Activated T-helper 1 cell treated with anti-CD3 and anti-CD28 coated beads, Interleukin-12 subunit alpha, Interleukin-12 subunit beta, Interleukin-2, Interleukin-4 antibody, amounts not matched to agents 30 ng/mL and 10 ng/mL and 1 ng/mL, durations not matched to agents 14 hours and 24 hours and 36 hours (primary cell): ENCODE measurements around the gene TMEFF2. TPM values are rescaled to one million over a fixed set of nuclear protein-coding genes. Genes with fewer than 3 reads are reported as not detected.

Source experiments
- DNase-seq: peaks from one replicate; pipeline ENCODE4 v3.0.0; 2021; ENCODE audit warnings: low spot score
- H3K27ac Mint-ChIP-seq: one replicate; pipeline ENCODE4 v1.8.0; 2021; ENCODE audit warnings: mild to moderate bottlenecking, mixed read lengths
- H3K27me3 Mint-ChIP-seq: one replicate; pipeline ENCODE4 v1.8.0; 2022; ENCODE audit warnings: mild to moderate bottlenecking, moderate library complexity, mixed read lengths; ENCODE audit not compliant: insufficient read depth
- H3K36me3 Mint-ChIP-seq: one replicate; pipeline ENCODE4 v1.8.0; 2021; ENCODE audit warnings: low read depth, mixed read lengths
- H3K4me1 Mint-ChIP-seq: one replicate; pipeline ENCODE4 v1.8.0; 2021; ENCODE audit warnings: low read depth, mixed read lengths
- H3K4me3 Mint-ChIP-seq: one replicate; pipeline ENCODE4 v1.8.0; 2021; ENCODE audit warnings: mild to moderate bottlenecking, moderate library complexity, mixed read lengths
- H3K9me3 Mint-ChIP-seq: one replicate; pipeline ENCODE4 v1.8.0; 2021; ENCODE audit warnings: mixed read lengths
- intact Hi-C: fragments of 100-400 bp; cut with micrococcal nuclease; formaldehyde crosslinking; loops from one replicate; pipeline ENCODE4 v1.15.1; 2024
- total RNA-seq: library from RNA; stranded (reverse); gene quantifications from 2 replicates; pipeline ENCODE4 v1.2.3, GENCODE V29; 2022

Gene TMEFF2
- total RNA-seq, 1 donor from 2014 or later, result not detected

DNA sequence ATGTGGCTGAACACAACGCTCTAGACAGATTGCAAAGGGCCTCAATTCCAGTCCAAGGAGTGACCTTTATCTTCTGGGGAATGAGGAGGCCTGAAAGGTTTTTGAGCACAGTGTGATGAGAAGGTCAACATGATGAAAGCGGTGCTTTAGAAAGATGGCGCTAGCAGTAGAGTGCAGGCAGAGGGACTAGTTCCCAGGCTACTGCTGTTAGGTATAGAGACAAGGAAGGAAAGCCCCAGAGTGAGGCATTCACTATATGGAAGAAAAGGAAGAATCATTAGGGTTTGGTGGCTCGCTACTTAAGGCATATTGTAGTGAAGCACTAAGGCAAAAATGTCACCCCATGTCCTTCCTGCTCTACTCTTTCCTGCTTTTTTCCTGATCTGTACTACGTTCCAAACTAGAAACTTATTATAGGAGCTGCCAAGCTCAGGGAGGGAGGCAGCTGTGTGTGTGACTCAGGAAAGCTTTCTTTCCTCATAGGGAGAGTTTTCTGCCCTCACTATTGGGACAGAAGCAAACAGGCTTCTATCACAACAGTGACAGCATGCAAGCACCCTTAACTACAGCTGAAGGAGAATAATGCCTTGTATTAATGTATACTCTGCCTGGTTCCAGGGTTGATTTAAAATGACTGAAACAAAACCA, 187.0 kb downstream of the TMEFF2 start:
- Mint-ChIP-seq H3K27ac (no peak overlapping the region), H3K36me3 (no peaks in the 10 kb centered on the region), H3K27me3 (peaks cover 9% of the 10 kb centered on the region), H3K9me3 (no peaks in the 10 kb centered on the region), H3K4me1 (no peaks in the 10 kb centered on the region), H3K4me3 (no peak overlapping the region)
- DNase-seq, result no peak
- intact Hi-C loops, result no loop called here

DNA sequence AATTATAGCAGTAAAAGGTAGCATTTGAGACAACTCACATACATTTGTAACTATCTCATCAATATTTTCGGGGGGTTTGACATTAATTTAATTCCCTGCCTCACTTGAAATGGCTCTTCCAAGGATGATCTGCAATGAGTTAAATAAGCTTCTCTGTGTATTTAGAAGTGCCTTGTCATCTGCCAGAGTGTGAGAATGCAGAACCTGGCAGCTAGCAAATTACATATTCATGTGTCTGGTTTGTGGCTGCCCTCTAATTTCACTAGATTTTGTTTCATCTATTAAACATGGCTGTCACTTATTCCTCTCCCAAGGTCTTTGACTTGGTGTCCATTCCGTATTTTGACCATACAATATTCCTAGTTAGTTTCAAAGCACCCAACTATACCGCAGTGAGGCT, 189.5 kb downstream of the TMEFF2 start:
- Mint-ChIP-seq H3K27ac (no peak overlapping the region), H3K27me3 (peaks cover 5% of the 10 kb centered on the region), H3K4me1 (no peaks in the 10 kb centered on the region), H3K4me3 (no peak overlapping the region), H3K9me3 (no peaks in the 10 kb centered on the region), H3K36me3 (no peaks in the 10 kb centered on the region)
- no peak for DNase-seq
- intact Hi-C loops, result no loop called here

DNA sequence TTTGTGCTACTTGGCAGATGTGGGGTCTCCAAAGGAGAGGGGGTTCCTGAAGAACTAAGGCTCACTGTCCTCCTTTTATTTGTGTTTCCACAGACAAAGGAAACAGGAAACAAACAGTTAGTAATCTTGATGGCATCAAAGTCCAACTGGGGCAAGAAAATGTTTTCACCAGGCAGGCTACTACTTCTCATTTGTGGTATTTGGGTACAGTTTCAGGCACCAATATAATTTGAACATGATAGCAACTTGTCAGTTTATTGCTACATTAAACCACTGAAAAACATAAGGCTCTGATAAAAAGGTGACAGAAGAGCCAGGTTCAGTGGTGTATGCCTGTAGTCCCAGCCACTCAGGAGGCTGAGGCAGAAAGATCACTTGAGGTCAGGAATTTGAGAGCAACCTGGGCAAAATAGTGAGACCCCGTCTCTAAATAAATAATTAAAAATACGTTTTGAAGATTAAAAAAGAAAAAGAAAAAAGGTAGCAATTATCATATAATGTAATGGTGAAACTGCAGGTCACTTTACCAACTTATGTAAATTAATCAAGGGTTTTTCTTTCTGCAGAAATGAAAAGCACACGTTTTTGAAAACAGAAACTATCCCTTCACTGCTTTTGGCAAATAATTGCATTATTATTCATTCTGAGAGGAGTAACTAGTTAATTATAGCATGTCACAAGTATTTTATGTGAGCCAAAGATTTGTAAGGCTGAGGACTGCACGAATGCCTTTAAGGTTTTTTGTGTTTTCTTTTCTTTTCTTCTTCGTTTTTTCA, 190.4 kb downstream of the TMEFF2 start:
- Mint-ChIP-seq H3K27me3 (peaks cover 6% of the 10 kb centered on the region), H3K4me3 (no peak overlapping the region), H3K9me3 (no peaks in the 10 kb centered on the region), H3K36me3 (no peaks in the 10 kb centered on the region), H3K4me1 (no peaks in the 10 kb centered on the region), H3K27ac (no peak overlapping the region)
- intact Hi-C loops, result no loop called here
- no peak for DNase-seq

DNA sequence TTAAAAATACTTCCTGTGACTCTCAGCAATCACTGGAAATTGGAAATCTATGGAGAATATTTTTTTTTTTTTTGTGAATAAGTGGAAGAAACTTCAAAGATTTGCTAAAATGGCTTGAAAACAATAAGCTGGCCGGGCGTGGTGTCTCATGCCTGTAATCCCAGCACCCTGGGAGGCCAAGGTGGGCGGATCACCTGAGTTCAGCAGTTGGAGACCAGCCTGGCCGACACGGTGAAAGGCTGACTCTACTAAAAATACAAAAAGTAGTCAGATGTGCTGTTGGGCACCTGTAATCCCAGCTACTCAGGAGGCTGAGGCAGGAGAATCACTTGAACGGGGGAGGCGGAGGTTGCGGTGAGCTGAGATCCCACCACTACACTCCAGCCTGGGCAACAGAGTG, 192.3 kb downstream of the TMEFF2 start:
- intact Hi-C loops, result no loop called here
- Mint-ChIP-seq H3K9me3 (no peaks in the 10 kb centered on the region), H3K27ac (no peak overlapping the region), H3K4me3 (no peak overlapping the region), H3K4me1 (no peaks in the 10 kb centered on the region), H3K27me3 (peaks cover 5% of the 10 kb centered on the region), H3K36me3 (no peaks in the 10 kb centered on the region)
- DNase-seq, result no peak

DNA sequence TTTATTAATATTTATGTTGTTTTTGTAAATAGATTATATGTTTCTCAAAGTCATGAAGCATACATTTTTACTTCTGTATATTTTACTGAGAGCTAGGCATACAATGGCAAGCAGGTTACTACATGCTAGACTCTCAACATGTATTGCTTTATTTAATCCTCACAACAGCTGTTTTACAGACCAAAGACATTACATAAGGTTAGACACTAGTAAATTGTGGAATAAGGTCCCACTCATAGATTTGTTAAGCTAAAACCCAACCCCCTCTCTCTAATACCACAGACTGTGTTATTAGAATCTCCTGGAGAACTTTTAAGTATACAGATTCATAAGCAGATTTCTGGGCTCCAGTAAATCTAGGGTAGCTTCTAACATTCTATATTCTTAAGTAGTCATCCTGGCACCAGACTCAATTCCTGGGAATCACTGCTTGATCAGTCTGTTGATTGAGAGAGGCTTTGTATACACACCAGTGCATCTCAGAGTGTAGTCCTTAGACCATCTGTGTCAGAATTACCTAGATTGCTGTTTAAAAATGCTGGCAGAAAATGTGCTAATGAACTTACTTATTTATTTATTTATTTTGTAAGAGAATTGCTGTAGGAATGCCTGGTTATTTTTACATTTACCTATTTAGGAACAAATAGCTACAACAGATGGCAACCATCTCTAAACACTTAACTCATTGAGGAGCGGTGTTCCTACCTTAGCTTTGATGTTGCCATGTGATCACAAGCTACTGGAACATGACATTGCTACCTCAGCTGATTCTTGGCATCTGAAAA, 194.3 kb downstream of the TMEFF2 start:
- no peaks in the 10 kb centered on the region for H3K4me1 Mint-ChIP-seq
- no peak overlapping the region for H3K4me3 Mint-ChIP-seq
- H3K27me3 Mint-ChIP-seq, result peaks cover 4% of the 10 kb centered on the region
- no peaks in the 10 kb centered on the region for H3K36me3 Mint-ChIP-seq
- H3K9me3 Mint-ChIP-seq, result no peaks in the 10 kb centered on the region
- DNase-seq, result no peak
- intact Hi-C loops, result no loop called here
- H3K27ac Mint-ChIP-seq, result no peak overlapping the region

DNA sequence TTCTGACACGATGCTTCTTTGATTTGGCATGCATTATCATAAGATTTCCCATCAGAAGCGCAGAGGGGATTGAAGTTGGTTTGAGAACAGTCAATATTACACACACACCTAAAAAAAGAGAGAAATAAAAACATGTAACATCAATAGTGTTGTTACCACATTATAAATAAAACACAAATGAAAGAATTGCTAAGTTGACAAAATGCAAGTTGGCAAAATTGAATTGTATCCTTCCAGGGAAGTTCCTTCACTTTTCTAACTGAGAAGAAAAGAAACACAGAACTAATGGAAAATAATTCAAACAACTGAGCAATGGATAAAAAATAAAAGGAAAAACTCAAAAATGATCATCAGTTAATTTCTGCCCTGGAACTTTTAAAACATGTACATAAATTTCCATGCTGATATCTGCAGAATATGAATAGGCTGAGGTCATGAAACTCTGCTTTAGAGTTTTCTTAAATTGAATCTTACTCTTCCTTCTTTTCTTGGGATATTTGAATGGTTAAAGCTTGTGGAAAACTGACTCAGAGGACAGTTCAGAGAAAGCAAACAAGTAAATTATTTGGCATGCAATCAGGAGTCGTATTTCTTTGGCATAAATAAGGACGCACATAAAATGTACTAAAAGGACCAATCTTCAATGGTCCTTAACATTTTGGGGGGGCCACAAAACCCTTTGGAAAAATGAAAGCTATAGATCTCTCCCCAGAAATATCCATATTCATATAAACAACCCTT, 195.5 kb downstream of the TMEFF2 start:
- Mint-ChIP-seq H3K4me3 (no peak overlapping the region), H3K36me3 (no peaks in the 10 kb centered on the region), H3K4me1 (no peaks in the 10 kb centered on the region), H3K27me3 (peaks cover 4% of the 10 kb centered on the region), H3K9me3 (no peaks in the 10 kb centered on the region), H3K27ac (no peak overlapping the region)
- DNase-seq, result no peak
- intact Hi-C loops, result no loop called here

DNA sequence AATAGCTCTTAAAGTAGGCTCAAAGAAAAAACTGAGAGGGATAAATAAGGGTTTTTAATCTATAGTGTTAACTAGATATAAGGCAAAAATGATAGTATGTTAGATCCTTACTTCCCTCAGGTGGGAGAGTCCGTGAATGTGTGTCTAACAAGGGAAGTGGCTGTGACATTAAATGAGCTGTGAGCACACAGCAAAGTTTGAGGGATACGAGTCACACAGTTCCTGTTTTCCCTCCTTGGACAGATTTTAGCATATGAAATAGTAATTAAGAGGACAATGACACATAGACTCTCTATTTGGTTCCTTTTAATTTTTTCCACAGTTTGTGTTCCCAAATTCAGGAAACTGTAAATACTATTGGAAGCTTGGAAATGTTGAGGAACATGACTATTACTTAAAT, 199.4 kb downstream of the TMEFF2 start:
- no peak for DNase-seq
- Mint-ChIP-seq H3K36me3 (no peaks in the 10 kb centered on the region), H3K4me3 (no peak overlapping the region), H3K27ac (no peak overlapping the region), H3K4me1 (no peaks in the 10 kb centered on the region), H3K9me3 (no peaks in the 10 kb centered on the region), H3K27me3 (peaks cover 12% of the 10 kb centered on the region)
- intact Hi-C loops, result no loop called here

DNA sequence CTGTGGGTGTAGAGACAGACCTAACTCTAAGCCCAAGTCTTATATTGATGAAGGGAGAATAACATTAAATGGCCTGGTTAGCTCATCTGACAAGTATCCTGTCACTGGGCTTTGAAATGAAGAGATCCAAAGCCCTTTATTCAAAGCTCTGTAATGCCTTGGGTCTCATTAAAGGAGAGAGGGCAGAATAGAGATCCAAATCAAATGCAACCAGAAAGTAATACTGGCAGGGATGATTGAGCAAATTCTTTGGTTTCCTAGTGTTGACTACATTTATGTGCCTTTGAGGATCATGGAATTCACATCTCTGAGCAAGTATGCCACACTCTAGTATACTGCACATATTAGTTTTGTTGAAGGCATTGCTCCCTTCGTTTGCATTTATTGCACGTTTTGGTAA, 200.0 kb downstream of the TMEFF2 start:
- DNase-seq, result no peak
- Mint-ChIP-seq H3K4me3 (no peak overlapping the region), H3K27me3 (peaks cover 10% of the 10 kb centered on the region), H3K4me1 (no peaks in the 10 kb centered on the region), H3K36me3 (no peaks in the 10 kb centered on the region), H3K9me3 (no peaks in the 10 kb centered on the region), H3K27ac (no peak overlapping the region)
- intact Hi-C loops, result no loop called here

DNA sequence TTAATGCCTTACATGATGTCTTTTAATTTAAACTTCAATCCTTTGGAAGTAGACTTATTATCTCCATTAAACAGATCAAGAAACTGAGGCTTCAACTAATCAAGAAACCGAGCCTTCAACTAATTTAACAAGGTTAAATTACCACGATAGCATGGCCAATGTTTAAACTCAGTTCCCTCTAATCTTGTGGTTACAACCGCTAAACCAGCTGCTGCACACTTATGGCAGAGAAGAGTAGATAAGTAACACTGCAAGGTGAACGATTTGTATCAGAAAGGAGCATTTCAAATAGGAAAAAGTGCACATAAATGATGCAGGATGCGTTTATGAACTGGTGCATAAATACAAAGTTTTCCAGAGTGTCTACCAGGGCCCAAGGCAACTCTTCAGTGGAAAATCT, 203.3 kb downstream of the TMEFF2 start:
- Mint-ChIP-seq H3K9me3 (no peaks in the 10 kb centered on the region), H3K36me3 (no peaks in the 10 kb centered on the region), H3K4me3 (no peak overlapping the region), H3K4me1 (no peaks in the 10 kb centered on the region), H3K27ac (no peak overlapping the region), H3K27me3 (peaks cover 10% of the 10 kb centered on the region)
- intact Hi-C loops, result no loop called here
- DNase-seq, result no peak

DNA sequence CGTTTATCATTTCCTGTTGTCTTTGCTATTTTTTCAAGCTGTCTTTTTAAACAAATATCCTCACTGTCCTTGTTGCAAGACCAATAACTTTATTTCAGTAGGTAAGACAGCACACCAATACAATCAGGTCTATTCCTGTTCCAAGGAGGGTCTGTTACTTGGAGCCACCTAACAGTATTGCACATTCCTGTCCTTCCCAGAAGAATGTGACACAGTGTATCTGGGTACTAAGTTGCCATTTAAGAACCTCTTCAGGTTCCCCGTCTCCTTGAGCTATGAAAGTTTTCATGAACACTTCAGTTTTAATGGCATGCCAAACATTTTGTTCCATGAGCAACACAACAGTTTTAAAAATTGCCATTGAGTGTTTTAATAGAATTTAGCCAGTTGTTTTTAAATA, 209.0 kb downstream of the TMEFF2 start:
- Mint-ChIP-seq H3K4me3 (no peak overlapping the region), H3K9me3 (no peaks in the 10 kb centered on the region), H3K27me3 (peaks cover 5% of the 10 kb centered on the region), H3K36me3 (no peaks in the 10 kb centered on the region), H3K27ac (no peak overlapping the region), H3K4me1 (no peaks in the 10 kb centered on the region)
- intact Hi-C loops, result no loop called here
- DNase-seq, result no peak

DNA sequence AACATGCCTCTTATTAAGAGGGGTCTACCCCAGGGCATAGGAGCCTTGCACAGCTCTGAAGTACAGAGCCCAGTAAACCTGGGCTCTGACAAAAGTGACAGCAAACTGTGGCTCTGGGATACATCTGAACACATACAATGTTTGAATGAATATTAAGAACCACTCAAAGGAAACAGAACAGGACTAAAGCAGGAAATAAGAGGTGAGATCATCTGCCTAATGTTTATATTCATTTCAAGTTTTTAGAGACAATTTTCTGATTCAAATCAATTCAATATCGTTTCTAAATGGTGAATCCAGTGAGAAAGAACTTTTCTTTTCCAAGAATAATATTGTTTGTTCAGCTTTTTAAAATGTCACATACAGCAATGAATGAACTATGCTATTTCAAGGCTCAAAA, 211.1 kb downstream of the TMEFF2 start:
- no peak overlapping the region for H3K4me3 Mint-ChIP-seq
- H3K27ac Mint-ChIP-seq, result no peak overlapping the region
- H3K27me3 Mint-ChIP-seq, result peaks cover 5% of the 10 kb centered on the region
- DNase-seq, result no peak
- H3K4me1 Mint-ChIP-seq, result no peaks in the 10 kb centered on the region
- no peaks in the 10 kb centered on the region for H3K36me3 Mint-ChIP-seq
- no peaks in the 10 kb centered on the region for H3K9me3 Mint-ChIP-seq
- intact Hi-C loops, result no loop called here

DNA sequence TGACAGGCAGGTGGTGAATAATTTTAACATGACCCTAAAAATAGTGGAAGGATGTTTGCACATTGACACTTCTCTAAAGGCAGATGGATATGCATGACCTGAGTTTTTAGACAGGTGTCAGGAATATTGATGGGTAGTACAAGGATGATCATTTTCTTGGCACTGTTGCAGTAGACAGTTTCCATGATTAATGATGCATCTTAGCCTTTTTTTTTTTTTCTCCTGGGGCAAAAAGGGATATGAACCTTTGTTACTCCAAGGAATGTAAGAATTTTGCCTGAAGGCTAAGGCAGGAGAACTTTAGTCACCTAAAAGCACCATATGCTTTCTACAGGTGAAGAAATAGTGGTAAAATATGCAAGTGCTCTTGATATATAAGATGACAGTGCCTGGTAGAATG, 211.5 kb downstream of the TMEFF2 start:
- Mint-ChIP-seq H3K4me1 (no peaks in the 10 kb centered on the region), H3K4me3 (no peak overlapping the region), H3K27ac (no peak overlapping the region), H3K27me3 (peaks cover 5% of the 10 kb centered on the region), H3K9me3 (no peaks in the 10 kb centered on the region), H3K36me3 (no peaks in the 10 kb centered on the region)
- intact Hi-C loops, result no loop called here
- DNase-seq, result no peak

DNA sequence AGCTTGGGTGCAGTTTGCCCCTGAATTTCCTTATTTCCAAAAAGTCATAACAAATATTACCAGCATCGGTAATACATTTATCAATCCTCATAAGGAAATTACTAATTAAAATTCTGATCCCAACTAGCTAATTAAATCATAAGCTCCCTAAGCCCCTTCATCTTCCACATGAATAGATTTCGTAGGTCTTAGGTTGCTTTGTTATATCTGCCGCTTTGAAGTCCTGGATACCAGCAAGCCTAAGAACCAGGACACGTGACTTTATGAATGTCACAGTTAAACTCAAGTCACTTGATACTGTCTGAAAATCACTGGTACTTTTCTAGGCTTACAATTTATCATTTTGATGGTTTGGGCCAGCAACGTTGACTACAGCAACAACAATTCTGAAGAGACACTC, 213.0 kb downstream of the TMEFF2 start:
- H3K4me1 Mint-ChIP-seq, result no peaks in the 10 kb centered on the region
- intact Hi-C loops, result no loop called here

More for the DNA sequence above, 213.0 kb downstream of the TMEFF2 start:
- Mint-ChIP-seq H3K27me3 (peaks cover 8% of the 10 kb centered on the region), H3K27ac (no peak overlapping the region), H3K36me3 (no peaks in the 10 kb centered on the region), H3K9me3 (no peaks in the 10 kb centered on the region), H3K4me3 (no peak overlapping the region)
- no peak for DNase-seq
